OCI-LY3 (cell line): Measurements from ENCODE around the gene ZNF619.

Experiments
- EZH2phosphoT487 ChIP-seq: fragments of 200-600 bp; shearing (Covaris generic); IDR thresholded peaks from 2 replicates; pipeline ENCODE4 v1.6.1; 2018; ENCODE audit warnings: antibody characterized with exemption, mixed run types, low read depth
- TF ChIP-seq, protein P1 (sequence below): fragments of 200-600, 300-600 bp; sonication (generic); IDR thresholded peaks from 2 replicates; pipeline ENCODE4 v1.5.1; 2014; ENCODE audit warnings: antibody characterized with exemption, low read length, low read depth

DNA sequence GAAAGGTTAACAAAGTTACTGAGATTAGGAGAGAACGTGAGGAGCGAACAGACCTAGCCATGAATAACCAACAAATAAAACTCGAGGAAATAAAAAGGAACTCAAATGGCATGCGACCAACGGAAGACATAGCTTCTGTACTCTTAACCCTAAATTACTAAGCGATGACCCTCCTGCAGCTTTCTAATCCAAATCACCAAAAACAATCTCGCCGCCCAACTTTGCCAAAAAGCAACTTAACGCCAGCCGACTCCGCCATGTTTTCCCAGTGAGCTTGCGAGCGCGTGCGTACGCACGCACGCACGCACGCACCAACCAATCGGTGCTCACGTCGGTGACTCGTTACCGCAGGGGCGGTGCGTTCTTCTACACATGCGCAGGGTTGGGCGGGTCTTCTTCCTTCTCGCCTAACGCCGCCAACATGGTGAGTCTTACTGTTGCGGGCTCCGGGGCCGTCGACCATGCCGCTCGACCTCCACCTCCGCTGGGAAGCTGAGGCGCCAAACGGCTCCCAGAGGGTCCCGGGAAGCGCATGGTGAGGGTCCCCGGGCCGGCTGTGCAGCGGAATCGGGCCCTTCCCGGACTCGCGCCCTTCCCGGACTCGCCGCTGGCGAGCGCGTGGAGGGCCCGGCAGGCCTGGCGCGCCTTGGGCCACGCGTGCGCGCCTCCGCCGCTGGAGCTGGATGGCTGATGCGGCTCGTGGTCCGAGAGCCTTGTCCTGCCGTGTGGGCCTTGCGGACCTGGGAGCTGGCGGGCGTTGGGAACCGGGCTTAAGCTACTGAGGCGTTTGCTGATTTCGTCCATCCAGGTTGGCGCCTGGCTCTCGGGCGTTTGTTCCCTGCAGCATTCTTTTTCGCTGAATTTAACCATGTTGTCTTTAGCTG lies 19.7 kb upstream of the ZNF619 start, which contains the start of gene RPL14:
- TF ChIP-seq, protein P1, sequence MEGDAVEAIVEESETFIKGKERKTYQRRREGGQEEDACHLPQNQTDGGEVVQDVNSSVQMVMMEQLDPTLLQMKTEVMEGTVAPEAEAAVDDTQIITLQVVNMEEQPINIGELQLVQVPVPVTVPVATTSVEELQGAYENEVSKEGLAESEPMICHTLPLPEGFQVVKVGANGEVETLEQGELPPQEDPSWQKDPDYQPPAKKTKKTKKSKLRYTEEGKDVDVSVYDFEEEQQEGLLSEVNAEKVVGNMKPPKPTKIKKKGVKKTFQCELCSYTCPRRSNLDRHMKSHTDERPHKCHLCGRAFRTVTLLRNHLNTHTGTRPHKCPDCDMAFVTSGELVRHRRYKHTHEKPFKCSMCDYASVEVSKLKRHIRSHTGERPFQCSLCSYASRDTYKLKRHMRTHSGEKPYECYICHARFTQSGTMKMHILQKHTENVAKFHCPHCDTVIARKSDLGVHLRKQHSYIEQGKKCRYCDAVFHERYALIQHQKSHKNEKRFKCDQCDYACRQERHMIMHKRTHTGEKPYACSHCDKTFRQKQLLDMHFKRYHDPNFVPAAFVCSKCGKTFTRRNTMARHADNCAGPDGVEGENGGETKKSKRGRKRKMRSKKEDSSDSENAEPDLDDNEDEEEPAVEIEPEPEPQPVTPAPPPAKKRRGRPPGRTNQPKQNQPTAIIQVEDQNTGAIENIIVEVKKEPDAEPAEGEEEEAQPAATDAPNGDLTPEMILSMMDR = no peak
- no peak for TF ChIP-seq EZH2phosphoT487
